Psoas muscle (tissue), 8 donors: ENCODE data around the gene SLC7A8. TPM values are rescaled to one million over a fixed set of nuclear protein-coding genes. Genes with fewer than 3 reads are reported as not detected.

Experiments used
- ATAC-seq, 4 donors: fragments of 200-7000 bp; cut with Tn5 transposase; one replicate each; pipeline ENCODE4 v1.9.1; 2020; ENCODE audit warnings: moderate library complexity in 3 of 4, mild to moderate bottlenecking in 2 of 4
- DNase-seq, 2 donors: peaks; one replicate each; pipeline ENCODE4 v3.0.0-alpha.2; 2020
- H3K27ac ChIP-seq: fragments of 200-600 bp; one replicate; pipeline ENCODE4 v1.8.0; 2022
- H3K27me3 ChIP-seq, 3 donors: fragments of 200-600 bp in 1 of 3; one replicate each; pipeline versions ENCODE4 v1.6.1 to v1.8.0; 2013 to 2022; ENCODE audit warnings: low read length in 2 of 3, mild to moderate bottlenecking in 2 of 3, moderate library complexity in 1 of 3; ENCODE audit not compliant: insufficient read depth in 3 of 3
- H3K36me3 ChIP-seq, 2 donors: fragments of 200-600 bp in 1 of 2; one replicate each; pipeline versions ENCODE4 v1.6.1 to v1.8.0; 2013 to 2022; ENCODE audit warnings: low read depth in 1 of 2, mild to moderate bottlenecking in 1 of 2, moderate library complexity in 1 of 2; ENCODE audit not compliant: insufficient read depth in 1 of 2
- H3K4me1 ChIP-seq: fragments of 200-600 bp; one replicate; pipeline ENCODE4 v1.8.0; 2022
- H3K4me3 ChIP-seq: fragments of 200-600 bp; one replicate; pipeline ENCODE4 v1.8.0; 2022; ENCODE audit warnings: mild to moderate bottlenecking
- H3K9me3 ChIP-seq: fragments of 200-600 bp; one replicate; pipeline ENCODE4 v1.8.0; 2022
- CTCF ChIP-seq: fragments of 200-600 bp; IDR thresholded peaks from one replicate; pipeline ENCODE4 v1.8.0; 2022; ENCODE audit warnings: antibody characterized with exemption
- WGBS, 3 donors: extraction: QIAGEN DNeasy Blood & Tissue Kit; methylation state at CpG; one replicate each; pipeline versions ENCODE4 v1.1.6 to v1.1.7; 2013; 5-methylcytosine and 5-hydroxymethylcytosine counted together
- intact Hi-C, 2 donors: fragments of 100-400 bp; cut with DNase I; formaldehyde crosslinking; loops; one replicate each; pipeline versions ENCODE4 v1.11.0 to v1.14.2; 2022
- polyA plus RNA-seq, 3 donors: library from polyadenylated mRNA; stranded (reverse); fragments of 200-250 nt; gene quantifications; one replicate each; pipeline ENCODE4 v1.2.3, GENCODE V29; 2013
- total RNA-seq, 4 donors: library from RNA; stranded (reverse); fragmentation: NEBNext Ultra II Directional in 2 of 4; extraction: Animal tissue kit (Norgen Biotek cat#: 25700) in 2 of 4; gene quantifications; one replicate each; pipeline versions ENCODE4 v1.2.1 to v1.2.4, GENCODE V29; 2021 to 2023
- donor health status: healthy with polysubstance abuse.
- donor health status: DM: no; HTN: no; CAD: no; lungs with moderate emphysema.
- donor health status: Bipolar disorder and iron deficiency.
- donor health status: healthy.
- donor health status: DM: yes; HTN: yes; CAD: no.
- donor health status: DM: no; HTN: no; CAD: no.
- donor health status: DM: no; HTN: no; CAD: no.
- donor health status: DM: yes; HTN: yes; CAD: no.

SLC7A8 gene
- total and polyA plus RNA-seq, 7 donors = 7.5 to 72.6 (median 33.2) TPM

- TF ChIP-seq CTCF = no peak
- peak; percentile 30 to 86 (median 82) for ATAC-seq
- Histone ChIP-seq H3K36me3 (peaks cover 0 to 20% of the 10 kb centered on the region in 2 donors), H3K4me3 (no peak overlapping the region), H3K9me3 (no peaks in the 10 kb centered on the region), H3K27me3 (no peaks in the 10 kb centered on the region), H3K27ac (peak overlapping the region; percentile 23), H3K4me1 (peaks cover 33% of the 10 kb centered on the region)
- WGBS, 3 donors = 17 to 24% (median 18%) methylated on average over 8 of the region's 8 CpGs
- intact Hi-C loops = loop anchor here in 1 of 2 donors (10.0 kb wide), 1 partner anchor 171 kb away; no protein-coding TSS in a partner anchor
- peak; percentile 81 to 94 for DNase-seq
These were observed 60.0 kb downstream of the SLC7A8 start for GRCh38 chr14:23123419-23123818.

DNA sequence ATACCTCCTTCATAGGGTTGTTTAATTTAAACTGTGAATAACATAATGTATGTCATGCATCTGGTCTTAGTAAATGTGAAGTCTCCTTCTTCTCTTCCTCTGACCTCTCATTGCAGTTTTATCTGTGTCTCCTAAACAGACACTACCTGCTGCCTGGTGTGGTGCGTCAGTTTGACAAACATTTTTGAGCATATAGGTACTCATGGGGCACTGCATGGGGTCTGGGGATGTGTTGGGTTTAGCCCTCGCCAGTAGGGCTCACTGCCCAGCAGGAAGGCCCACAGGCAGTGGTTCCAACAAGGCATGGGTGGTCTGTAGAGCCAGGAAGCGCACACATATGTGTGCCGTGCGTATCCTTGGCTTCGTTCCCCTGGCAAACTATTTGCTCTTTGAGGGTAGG lies 61.4 kb downstream of the SLC7A8 start:
- no peak for TF ChIP-seq CTCF
- WGBS, 3 donors = 80 to 93% (median 84%) methylated on average over 6 of the region's 6 CpGs
- Histone ChIP-seq H3K36me3 (peaks cover 0 to 7% of the 10 kb centered on the region in 2 donors), H3K27ac (peak overlapping the region; percentile 25), H3K4me3 (no peak overlapping the region), H3K27me3 (no peaks in the 10 kb centered on the region), H3K9me3 (no peaks in the 10 kb centered on the region), H3K4me1 (peaks cover 33% of the 10 kb centered on the region)
- peak in 1 of 2 donors; percentile 32 for DNase-seq
- intact Hi-C loops = loop anchor here in 1 of 2 donors (10.0 kb wide), 1 partner anchor 173 kb away; no protein-coding TSS in a partner anchor
- no peak for ATAC-seq

- peaks cover 27% of the 10 kb centered on the region for H3K4me1 ChIP-seq
- intact Hi-C loops = loop anchor here (2.0 to 10.0 kb wide), 2 partner anchors 65 to 173 kb away; no protein-coding TSS in a partner anchor
- DNase-seq (peak in 1 of 2 donors; percentile 42), ATAC-seq (peak in 3 of 4 donors; percentile 11 to 20 (median 16))
- no peaks in the 10 kb centered on the region for H3K36me3 ChIP-seq
- H3K27me3 ChIP-seq = no peaks in the 10 kb centered on the region
- H3K9me3 ChIP-seq = no peaks in the 10 kb centered on the region
- TF ChIP-seq CTCF = no peak
- 24 to 45% (median 27%) methylated on average over 6 of the region's 6 CpGs for WGBS, 3 donors
- H3K4me3 ChIP-seq = no peak overlapping the region
- H3K27ac ChIP-seq = peak overlapping the region; percentile 25
These were observed 62.1 kb downstream of the SLC7A8 start for GRCh38 chr14:23121361-23121771.

GRCh38 chr14:23120541-23121251 lies 62.8 kb downstream of the SLC7A8 start:
- no peak overlapping the region for H3K27ac ChIP-seq
- peak; percentile 100 for TF ChIP-seq CTCF
- DNase-seq (peak; percentile 88 to 94), ATAC-seq (peak; percentile 74 to 94 (median 82))
- H3K4me3 ChIP-seq = no peak overlapping the region
- H3K4me1 ChIP-seq = peaks cover 21% of the 10 kb centered on the region
- H3K27me3 ChIP-seq = no peaks in the 10 kb centered on the region
- H3K36me3 ChIP-seq = no peaks in the 10 kb centered on the region
- intact Hi-C loops = loop anchor here (1.0 to 10.0 kb wide), 3 partner anchors 66 to 174 kb away; no protein-coding TSS in a partner anchor
- WGBS, 3 donors = 17 to 21% (median 19%) methylated on average over 9 of the region's 9 CpGs
- no peaks in the 10 kb centered on the region for H3K9me3 ChIP-seq
